Calu3 (cell line): ENCODE results near the gene MRPL34. TPM values are rescaled to one million over a fixed set of nuclear protein-coding genes. Genes with fewer than 3 reads are reported as not detected.

Experiments
- BruUV-seq: library from RNA; stranded (reverse); fragments of 400-500 nt; replicated peaks from 2 replicates; lab custom pipeline; 2021; lab: Mats Ljungman, UMichigan
- CTCF ChIA-PET: fragments of 300-600 bp; sonication (Branson Sonifier 250); formaldehyde crosslinking; loops from one replicate; lab custom pipeline; 2022; ENCODE audit warnings: antibody characterized with exemption; lab: Charles Lee
- DNase-seq: peaks from one replicate; pipeline ENCODE4 v3.0.0; 2022
- H3K27ac Mint-ChIP-seq: one replicate; pipeline ENCODE4 v1.8.0; 2022; ENCODE audit warnings: mixed read lengths; ENCODE audit not compliant: unreplicated experiment
- H3K27me3 Mint-ChIP-seq: one replicate; pipeline ENCODE4 v1.8.0; 2022; ENCODE audit warnings: mixed read lengths; ENCODE audit not compliant: unreplicated experiment
- H3K36me3 Mint-ChIP-seq: one replicate; pipeline ENCODE4 v1.8.0; 2022; ENCODE audit warnings: mild to moderate bottlenecking, moderate library complexity, mixed read lengths; ENCODE audit not compliant: insufficient read depth, unreplicated experiment
- H3K4me1 Mint-ChIP-seq: one replicate; pipeline ENCODE4 v1.8.0; 2022; ENCODE audit warnings: mild to moderate bottlenecking, low read depth, mixed read lengths; ENCODE audit not compliant: unreplicated experiment
- H3K4me3 Mint-ChIP-seq: one replicate; pipeline ENCODE4 v1.8.0; 2022; ENCODE audit warnings: mild to moderate bottlenecking, low read depth, moderate library complexity, mixed read lengths; ENCODE audit not compliant: unreplicated experiment
- H3K9me3 Mint-ChIP-seq: one replicate; pipeline ENCODE4 v1.8.0; 2022; ENCODE audit warnings: low read depth, mixed read lengths; ENCODE audit not compliant: unreplicated experiment
- intact Hi-C: fragments of 100-400 bp; cut with micrococcal nuclease; formaldehyde crosslinking; loops from one replicate; pipeline ENCODE4 v1.10.0; 2022; ENCODE audit not compliant: unreplicated experiment
- total RNA-seq: library from RNA; stranded (reverse); gene quantifications from 2 replicates; pipeline ENCODE4 v1.2.3, GENCODE V29; 2022
- TF ChIP-seq, protein P1 (sequence below): fragments of 200-600 bp; IDR thresholded peaks from one replicate; pipeline ENCODE4 v1.8.0; 2022; ENCODE audit warnings: antibody characterized with exemption; ENCODE audit not compliant: unreplicated experiment

Gene MRPL34
- total RNA-seq, 1 experiment from 2014 or later: 38.4 TPM

- intact Hi-C loops: no loop called here
- TF ChIP-seq, protein P1, sequence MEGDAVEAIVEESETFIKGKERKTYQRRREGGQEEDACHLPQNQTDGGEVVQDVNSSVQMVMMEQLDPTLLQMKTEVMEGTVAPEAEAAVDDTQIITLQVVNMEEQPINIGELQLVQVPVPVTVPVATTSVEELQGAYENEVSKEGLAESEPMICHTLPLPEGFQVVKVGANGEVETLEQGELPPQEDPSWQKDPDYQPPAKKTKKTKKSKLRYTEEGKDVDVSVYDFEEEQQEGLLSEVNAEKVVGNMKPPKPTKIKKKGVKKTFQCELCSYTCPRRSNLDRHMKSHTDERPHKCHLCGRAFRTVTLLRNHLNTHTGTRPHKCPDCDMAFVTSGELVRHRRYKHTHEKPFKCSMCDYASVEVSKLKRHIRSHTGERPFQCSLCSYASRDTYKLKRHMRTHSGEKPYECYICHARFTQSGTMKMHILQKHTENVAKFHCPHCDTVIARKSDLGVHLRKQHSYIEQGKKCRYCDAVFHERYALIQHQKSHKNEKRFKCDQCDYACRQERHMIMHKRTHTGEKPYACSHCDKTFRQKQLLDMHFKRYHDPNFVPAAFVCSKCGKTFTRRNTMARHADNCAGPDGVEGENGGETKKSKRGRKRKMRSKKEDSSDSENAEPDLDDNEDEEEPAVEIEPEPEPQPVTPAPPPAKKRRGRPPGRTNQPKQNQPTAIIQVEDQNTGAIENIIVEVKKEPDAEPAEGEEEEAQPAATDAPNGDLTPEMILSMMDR: no peak
- Mint-ChIP-seq H3K27me3 (no peaks in the 10 kb centered on the region), H3K4me1 (no peaks in the 10 kb centered on the region), H3K4me3 (no peak overlapping the region), H3K9me3 (no peaks in the 10 kb centered on the region), H3K27ac (no peak overlapping the region), H3K36me3 (peaks cover 59% of the 10 kb centered on the region)
- no TSS peak for BruUV-seq
- no peak for DNase-seq
- CTCF ChIA-PET: no interaction called here
These were observed 13.3 kb downstream of the MRPL34 start for GRCh38 chr19:17318966-17319365.

DNA sequence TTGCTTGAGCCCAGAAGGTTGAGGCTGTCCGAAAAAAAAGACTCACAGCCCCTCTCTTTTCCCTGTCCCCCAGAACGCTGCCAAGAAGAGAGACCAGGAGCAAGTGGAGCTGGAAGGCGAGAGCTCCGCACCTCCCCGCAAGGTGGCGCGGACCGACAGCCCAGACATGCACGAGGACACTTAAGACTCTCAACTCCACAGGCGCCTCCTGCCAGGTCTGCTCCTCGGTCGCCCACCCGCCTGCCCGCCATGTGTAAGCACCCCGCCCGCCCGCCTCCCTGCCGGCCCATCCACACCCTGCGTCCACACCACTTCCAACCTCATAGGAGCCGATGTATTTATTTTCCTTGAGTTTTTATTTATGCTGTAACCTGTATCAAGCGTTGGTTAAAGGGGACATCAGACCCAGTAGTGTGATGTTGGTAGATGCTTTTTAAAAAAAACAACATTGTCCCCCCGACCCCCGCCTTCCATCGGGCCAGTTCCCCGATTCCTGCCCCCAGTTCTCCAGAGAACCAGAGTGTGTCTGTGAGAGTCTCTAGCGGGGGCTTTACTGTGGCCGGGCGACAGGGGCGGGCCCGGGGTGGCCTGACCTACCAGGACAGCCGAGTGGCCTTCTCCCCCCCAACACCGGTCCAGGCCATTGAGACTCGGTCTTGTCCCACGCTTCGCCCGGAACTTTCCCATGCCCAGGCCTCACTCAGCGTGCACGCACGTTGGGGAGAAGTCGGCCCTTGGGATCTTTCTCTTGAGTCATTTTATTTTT lies 14.0 kb downstream of the MRPL34 start:
- no peak for DNase-seq
- H3K36me3 Mint-ChIP-seq: peaks cover 54% of the 10 kb centered on the region
- CTCF ChIA-PET: no interaction called here
- H3K27ac Mint-ChIP-seq: no peak overlapping the region
- intact Hi-C loops: no loop called here
- H3K9me3 Mint-ChIP-seq: no peaks in the 10 kb centered on the region
- H3K27me3 Mint-ChIP-seq: no peaks in the 10 kb centered on the region
- TF ChIP-seq, protein P1: no peak
- TSS peak; percentile 40 for BruUV-seq
- no peak overlapping the region for H3K4me3 Mint-ChIP-seq
- no peaks in the 10 kb centered on the region for H3K4me1 Mint-ChIP-seq

- H3K27me3 Mint-ChIP-seq: no peaks in the 10 kb centered on the region
- H3K36me3 Mint-ChIP-seq: peaks cover 53% of the 10 kb centered on the region
- TF ChIP-seq, protein P1: no peak
- H3K9me3 Mint-ChIP-seq: no peaks in the 10 kb centered on the region
- no peak overlapping the region for H3K27ac Mint-ChIP-seq
- BruUV-seq: no TSS peak
- H3K4me1 Mint-ChIP-seq: no peaks in the 10 kb centered on the region
- H3K4me3 Mint-ChIP-seq: no peak overlapping the region
- intact Hi-C loops: no loop called here
- DNase-seq: no peak
- CTCF ChIA-PET: no interaction called here
These were observed 14.8 kb downstream of the MRPL34 start for GRCh38 chr19:17320435-17320834.

DNA sequence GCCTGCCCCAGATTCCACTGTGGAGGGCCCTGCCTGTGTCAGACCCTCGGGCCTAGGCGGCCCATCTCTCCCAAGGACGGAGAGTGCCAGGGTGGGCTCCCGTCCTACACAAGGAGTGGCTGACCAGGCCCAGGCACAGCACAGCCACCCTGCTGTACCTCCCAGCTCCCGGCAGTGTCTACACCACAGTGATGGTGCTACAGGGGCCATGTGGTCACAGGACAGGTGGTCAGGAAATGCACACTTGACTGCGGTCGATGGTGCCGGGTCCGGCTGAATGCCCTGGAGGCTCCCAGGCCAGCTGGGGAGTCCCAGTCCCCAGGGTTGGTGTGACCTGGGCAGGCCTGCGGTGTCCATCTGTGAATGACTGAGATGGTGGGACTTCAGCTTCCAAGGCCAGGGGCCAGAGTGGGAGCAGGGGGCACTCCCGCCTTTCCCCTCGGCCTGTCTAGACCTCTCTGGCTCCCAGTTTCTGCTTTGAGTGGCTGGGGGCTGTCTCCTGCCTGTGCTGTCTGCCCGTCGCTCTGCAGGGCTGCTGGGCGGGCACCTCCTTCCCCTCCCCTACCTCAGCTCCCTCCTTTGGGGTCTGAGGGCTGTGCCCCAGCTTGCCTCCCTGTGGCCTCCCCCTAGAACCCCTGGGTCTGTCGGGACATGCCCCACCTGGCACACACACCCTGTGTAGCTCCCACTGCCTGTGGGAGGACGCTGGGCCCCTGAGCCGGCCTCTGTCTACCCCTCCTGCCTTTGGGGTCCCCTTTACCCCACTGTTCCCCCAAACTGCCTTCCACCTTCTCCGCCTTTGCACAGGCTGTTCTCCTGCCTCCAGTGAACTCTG lies 16.2 kb downstream of the MRPL34 start:
- Mint-ChIP-seq H3K36me3 (peaks cover 38% of the 10 kb centered on the region), H3K27ac (no peak overlapping the region), H3K4me1 (no peaks in the 10 kb centered on the region), H3K4me3 (no peak overlapping the region), H3K27me3 (no peaks in the 10 kb centered on the region), H3K9me3 (no peaks in the 10 kb centered on the region)
- TF ChIP-seq, protein P1: no peak
- CTCF ChIA-PET: no interaction called here
- intact Hi-C loops: no loop called here
- DNase-seq: no peak
- BruUV-seq: no TSS peak
